Pons (tissue), 1 donor: ENCODE measurements around the gene CNTNAP5.

ENCODE experiments used
- DNase-seq: peaks from one replicate; pipeline ENCODE4 v3.0.0-alpha.2; 2016; ENCODE audit warnings: low spot score

The CNTNAP5 gene

DNA sequence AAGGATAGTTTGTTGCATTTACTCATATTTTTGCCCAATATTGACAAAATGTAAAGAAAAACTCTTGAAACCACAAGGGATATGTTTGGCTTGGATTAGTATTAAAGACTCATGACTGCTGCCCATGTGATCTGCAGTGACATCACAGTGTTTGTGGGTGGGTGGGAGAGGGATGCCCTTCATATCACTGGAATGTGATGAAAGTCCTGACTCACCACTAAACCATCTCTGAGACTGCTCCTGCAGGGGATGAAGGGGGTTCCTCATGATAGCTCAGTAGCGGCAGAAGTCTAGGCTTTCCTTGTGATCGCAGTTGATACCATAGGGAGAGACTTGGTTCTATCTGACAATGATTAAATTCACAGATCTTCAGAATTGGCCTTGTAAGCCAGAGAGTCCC lies 451.2 kb downstream of the CNTNAP5 start:
- no peak for DNase-seq

DNA sequence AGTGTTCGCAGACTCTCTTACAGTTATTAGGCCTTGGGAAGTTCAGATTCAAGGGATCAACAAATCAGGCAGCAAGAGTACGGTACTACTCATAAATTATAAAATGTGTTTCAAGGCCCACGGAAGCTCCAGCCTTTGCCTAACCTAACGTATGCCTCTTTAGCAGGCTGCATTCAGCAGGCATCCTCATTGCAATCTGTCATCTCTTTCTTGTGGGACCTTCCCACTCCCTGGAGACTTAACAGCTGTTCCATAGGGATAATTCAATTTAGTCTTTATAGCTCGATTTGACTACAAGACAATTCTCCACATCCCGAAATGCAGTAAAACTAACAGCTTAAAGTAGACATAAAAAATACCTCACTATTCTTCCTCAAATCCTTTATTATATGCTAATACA lies 453.7 kb downstream of the CNTNAP5 start:
- DNase-seq, result no peak

DNA sequence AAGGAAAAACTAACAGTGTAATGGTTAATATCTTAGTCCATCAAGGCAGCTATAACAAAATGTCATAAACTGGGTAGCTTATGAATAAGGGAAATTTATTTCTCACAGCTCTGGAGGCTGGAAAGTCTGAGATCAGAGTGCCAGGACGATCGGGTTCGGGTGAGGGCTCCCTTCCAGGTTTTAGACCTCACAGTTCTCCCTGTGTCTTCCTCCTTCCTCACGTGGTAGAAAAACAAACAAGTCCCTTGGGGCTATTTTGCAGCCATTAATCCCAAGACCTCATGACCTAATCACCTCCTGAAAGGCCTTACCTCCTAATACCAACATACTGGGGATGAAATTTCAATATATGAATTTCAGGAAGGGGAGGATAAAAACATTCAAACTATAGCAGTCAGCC lies 455.9 kb downstream of the CNTNAP5 start:
- DNase-seq, result no peak

DNA sequence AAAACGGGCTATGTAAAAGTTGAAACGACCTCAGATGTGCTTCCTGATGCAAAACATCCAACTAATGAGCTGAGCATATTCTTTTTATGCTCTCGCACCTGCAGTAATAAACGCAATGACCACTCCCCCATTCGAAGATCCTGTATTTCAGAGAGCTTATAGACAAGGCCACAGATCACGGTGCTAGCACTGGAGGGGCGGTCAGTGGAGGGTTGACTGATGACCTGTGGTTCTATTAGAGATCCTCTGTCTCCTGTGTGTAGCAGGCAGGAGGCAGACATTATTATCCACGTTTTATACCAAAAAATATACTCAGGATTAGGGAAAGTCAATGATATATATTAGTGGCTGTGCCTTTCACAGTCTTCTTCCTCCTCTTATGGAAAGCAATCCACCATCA lies 457.0 kb downstream of the CNTNAP5 start:
- no peak for DNase-seq

DNA sequence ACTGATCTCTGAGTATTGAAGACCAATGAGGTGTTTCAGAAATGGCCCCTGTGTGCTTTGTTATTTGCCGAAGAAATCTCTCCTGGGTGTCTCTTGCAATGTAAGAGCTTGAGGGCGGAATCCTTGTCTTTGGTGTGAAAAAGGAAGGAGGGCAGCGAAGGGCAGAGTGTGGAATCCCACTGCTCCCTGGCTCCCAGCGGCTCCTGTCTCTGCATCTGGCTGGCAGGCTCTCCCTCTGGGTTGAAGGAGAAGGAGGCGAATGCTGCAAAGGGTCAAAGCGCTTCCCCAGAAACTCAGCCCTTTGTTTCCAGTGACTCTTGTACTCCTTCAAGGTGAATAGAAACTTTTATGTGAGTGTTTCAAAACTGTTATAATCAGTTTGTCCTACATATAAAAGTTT lies 457.5 kb downstream of the CNTNAP5 start:
- no peak for DNase-seq

DNA sequence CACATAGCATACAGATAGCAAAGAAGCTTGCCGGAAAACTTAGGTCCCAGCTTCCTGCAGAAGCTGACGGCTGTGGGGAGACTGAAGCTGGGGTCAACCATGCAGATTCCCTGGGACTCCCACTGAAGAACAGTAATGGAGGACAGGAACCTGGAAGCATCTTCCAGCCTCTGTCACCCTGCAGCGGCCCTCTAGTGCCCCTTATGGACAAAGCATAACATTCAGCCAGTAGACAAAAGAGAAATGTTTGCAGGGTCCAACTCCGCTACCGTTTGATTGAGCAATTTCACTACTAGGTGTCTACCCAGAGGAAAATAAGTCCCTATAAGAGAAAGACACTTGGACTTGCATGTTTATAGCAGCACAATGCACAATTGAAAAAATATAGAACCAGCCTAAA lies 460.6 kb downstream of the CNTNAP5 start:
- DNase-seq, result no peak

DNA sequence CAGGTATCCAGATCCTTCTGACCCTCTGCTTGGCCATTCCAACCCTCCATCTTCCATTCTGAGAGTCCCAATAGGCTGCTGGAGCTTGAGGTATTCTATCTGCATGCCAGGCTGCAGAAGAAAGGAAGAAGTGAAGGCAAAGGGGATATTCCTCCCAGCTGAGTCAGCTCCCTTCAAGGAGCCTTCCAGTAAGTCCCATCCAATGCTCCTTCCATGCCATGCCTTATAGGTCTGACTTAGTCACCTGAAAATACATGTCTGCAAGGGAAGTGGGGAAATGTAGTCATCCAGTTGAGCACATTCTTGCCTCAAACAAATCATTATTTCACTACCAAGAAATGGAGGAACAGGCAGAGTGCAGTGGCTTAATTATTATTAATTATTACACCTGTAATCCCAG lies 464.6 kb downstream of the CNTNAP5 start:
- no peak for DNase-seq

DNA sequence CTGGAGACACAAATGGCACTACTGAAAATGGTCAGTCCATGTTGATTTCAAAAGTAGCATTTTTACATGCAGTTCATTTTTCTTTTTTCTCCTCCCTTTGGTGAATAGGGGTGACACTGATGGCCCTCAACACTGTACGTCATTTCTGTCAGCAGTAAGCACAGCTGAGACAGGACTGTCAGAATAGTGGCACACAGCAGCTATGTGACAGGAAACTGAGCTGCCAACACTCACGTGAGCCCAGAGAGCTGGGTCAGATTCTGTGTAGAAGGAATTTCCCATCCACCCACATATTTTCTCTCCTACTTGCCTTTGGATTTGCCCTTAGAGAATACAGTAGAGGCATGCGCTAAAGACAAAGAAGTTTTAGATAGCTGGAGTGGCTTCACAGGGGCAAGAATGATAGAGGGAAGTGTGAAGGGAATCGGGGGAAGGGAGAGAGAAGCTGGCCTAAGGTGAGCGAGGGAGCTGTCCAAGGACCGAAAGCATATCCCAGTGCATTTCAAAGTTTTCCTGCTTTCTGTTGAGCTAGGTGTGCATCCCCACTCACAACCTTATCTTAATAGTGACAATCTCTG lies 476.6 kb downstream of the CNTNAP5 start:
- no peak for DNase-seq

DNA sequence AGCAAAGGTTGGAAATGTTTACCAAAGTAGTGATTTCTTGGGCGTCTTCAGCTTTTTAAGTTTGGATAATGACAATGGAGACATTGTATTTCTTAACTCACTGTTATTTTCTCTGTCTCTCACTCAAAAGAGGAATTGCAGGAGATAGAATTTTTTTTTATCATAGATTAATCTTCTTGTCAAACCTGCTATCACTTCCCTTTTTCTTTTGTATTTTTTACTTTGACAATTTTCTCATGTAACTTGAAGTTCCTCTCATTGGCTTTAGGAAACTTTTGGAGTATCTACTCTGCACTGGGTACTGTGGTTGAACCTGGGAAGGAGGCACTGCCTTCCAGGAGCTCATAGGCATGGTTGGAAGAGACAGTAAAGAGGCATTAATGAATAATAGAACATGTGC lies 489.1 kb downstream of the CNTNAP5 start:
- DNase-seq, result no peak

DNA sequence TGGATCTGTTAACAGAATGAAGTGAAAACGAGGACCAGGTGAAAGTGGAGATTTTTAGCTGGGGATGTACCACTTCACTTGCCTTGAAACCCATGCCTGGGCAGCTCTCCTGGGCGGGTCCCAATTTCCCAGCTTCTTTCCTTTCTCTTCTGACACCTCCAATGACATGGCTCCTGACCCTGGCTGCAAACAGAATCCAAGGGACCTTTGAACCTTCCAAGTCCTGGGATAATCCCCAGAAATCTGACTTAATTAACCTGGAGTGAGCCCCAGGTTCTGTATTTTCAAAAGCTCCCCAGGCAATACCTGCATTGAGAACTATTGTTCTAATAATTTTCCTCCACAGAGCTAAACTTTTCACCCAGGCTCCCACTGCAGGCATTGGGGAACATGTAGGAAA lies 495.9 kb downstream of the CNTNAP5 start:
- no peak for DNase-seq

DNA sequence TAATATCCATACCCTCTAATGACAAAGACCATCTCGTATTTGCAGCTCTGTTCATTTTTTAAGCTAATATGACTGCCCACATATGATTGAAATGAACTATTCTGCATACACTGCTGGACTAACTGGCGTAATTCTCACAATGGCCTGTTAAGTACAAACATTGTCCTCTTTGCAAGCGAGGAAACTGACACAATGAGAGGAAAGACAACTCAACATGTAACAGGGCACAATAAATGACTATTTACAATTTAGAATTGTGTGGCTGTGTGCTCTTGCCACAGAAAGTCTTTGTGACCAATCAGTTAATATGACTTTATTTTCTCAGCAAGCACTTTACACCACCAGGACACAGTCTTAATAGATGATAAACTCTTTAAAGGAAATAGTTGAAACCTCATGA lies 498.0 kb downstream of the CNTNAP5 start:
- DNase-seq, result peak; percentile 66

DNA sequence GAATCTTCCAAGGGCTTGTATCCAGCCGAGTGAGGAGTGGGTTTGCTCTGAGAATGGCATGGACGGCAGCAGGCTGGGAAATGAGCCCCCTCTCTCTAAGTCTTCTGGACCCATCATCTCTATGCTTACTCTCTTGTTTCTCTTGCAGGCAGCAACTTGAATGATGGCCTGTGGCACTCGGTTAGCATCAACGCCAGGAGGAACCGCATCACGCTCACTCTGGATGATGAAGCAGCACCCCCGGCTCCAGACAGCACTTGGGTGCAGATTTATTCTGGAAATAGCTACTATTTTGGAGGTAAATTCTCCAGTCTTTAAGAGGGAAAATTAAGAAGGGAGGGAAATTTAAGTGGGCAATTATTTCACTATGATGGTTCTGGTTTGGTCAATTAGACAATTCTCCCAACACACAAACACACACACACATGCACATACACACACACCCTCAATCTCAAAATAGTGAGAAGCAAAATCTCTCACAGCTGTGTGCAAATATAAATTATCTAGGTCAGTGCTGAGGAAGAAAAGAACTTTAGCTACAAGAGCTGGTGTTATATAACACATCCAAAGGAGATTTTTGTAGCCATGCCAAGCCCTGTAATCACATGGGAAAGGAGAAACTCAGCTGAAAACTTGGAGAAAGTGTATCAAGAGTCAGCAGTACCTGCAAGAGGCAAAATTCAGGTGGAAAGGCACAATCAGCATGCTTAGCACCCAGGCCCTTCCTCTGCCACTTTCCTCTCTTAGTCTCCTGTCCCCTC lies 499.2 kb downstream of the CNTNAP5 start:
- DNase-seq, result no peak

DNA sequence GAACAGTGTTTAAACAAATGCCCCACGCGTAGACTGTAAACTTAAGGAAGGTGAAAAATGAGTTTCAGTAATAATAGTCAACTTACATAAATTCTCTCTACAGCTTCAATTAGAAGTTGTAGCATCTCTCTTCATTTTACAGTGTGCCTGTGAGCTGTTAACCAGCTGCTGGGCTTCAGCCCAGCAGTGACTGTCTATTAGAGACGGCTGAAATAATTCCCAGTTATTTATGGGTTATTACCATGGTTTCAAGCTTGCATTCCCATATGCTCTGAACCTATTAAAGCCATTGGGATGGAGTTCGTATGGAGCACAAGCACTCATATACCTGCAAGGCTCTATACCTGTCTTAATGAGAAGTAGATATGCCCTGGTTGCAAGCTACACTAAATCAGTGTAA lies 501.1 kb downstream of the CNTNAP5 start:
- no peak for DNase-seq

DNA sequence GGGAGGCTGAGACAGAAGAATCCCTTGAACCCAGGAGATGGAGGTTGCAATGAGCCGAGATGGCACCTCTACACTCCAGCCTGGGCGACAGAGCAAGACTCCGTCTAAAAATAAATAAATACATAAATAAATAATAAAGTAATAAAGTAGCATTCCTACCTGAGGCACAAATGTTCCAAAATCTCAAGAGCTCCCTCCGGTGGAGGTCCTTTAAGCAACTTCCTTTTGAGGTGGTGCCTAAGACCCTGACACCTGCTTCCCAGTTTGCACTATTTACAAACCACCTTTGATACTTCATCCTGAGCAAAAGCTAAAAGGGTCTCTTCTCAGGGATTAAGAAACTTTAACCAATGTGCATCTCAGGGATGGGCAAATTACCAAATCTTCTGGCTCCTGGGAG lies 505.1 kb downstream of the CNTNAP5 start:
- no peak for DNase-seq

DNA sequence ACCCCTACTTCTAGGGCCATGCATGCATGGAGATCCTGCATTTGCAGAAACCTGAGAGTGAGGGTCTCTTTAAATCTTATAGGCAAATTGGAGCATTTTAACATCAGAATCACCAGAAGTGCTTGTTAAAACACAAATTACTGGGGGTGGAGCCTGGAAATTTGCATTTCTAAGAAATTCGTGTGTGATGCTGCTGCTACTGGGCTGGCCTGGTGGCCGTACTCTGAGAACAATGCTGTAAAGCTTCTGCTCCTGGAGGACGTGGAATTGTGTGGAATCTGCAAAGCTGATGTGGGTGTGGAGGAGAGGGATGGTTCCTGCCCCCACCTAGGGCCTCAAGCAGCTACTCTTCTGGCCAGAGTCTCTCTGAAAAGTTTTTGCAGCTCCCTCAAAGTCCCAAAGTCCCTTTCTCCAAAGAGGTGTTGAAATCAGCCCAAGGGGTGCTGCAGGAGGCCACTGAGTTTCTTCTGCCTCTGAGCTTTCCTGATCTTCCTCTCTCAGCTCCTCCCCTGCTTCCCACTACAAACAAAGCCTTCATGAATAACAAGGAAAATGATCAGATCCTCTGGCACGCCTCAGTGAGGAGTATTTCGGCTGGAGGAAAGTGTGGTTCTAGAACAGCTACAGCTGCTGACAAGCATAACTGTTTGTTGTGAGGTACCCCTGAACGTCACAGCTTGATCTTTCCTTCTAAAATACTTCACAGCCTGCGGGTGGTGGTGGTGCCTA lies 508.3 kb downstream of the CNTNAP5 start:
- DNase-seq, result no peak

DNA sequence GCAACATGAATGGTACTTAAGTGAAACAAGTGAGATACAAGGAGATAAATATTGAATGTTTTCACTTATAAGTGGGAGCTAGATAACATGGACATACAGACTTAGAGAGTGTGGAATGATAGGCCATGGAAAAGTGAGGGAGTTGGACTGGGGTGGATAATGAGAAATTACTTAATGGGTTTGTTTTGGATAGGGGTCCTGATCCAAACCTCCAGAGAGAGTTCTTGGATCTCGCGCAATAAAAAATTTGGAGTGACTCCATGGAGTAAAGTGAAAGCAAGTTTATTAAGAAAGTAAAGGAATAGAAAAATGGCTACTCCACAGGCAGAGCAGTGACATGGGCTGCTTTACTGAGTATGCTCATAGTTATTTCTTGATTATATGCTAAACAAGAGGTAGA lies 508.9 kb downstream of the CNTNAP5 start:
- no peak for DNase-seq

DNA sequence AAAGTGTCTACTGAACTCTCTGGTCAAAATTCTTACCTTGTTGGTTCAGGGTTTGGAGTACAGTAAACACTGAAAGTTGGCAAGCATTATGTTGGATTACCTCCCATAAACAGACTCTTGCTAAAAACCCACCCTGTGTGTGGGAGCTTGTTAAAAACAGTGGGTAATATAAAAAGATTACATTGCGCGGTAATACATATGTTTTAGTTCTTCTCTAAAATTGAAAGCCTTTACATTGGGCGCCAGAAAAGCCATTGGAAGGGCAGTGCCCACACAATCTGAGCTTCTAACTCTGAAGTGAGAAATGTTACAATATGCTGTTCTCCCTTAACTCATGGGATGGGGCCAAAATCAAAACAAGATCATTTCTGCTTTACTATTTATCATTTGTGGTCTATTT lies 510.7 kb downstream of the CNTNAP5 start:
- DNase-seq, result no peak

DNA sequence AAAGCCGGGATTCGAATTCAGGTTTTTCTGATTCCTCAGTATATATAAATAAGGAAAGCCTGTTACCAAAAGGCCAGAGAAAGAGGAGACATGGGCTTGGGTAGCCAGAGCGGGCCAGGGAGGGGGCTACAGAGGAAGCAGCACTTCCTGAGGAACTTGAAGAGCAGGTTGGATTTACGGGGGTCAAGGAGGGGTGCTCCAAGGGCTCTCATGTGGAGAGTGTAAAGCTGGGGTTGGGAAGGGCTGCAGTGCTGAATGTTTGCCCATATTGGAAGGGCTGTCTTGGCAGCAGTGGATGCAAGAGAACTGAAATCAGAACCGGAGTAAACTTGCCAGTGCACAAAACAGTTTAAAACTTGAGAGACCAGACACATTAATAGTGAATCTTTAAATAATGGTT lies 511.5 kb downstream of the CNTNAP5 start:
- no peak for DNase-seq

DNA sequence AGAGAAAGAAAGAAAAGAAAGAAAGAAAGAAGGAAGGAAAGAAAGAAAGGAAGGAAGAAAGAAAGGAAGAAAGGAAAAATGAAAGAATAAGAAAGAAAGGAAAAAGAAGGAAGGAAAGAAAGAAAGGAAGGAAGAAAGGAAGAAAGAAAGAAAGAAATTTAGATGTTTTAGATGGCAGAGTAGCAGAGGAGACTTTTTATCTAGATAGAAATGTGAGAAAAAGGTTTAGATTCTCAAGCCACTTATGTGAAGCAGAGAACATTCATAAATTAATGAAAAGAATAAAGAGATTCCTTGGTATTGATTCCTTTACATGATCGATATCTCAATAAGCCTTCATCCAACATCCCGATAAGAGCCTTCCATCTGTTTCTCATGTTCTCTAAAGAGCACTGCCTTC lies 513.5 kb downstream of the CNTNAP5 start:
- no peak for DNase-seq

DNA sequence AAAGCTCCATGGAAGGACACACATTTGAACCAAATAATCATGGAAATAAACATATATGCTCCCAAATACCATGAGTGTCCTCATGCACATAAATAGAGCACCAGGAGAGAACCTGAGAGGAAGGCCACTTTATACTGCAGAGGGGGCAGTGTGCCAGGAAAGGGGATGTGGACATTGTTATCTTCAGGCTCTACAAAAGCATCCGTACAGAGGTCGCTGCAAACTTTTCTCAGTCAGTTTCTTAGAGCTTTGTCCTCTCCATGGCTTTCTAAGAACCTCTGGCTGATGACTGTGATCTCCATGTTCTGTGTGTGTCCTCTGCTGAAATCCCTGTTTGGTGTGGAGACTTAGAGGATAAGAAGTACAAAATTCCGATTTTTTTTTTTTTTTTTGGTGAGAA lies 515.7 kb downstream of the CNTNAP5 start:
- no peak for DNase-seq

DNA sequence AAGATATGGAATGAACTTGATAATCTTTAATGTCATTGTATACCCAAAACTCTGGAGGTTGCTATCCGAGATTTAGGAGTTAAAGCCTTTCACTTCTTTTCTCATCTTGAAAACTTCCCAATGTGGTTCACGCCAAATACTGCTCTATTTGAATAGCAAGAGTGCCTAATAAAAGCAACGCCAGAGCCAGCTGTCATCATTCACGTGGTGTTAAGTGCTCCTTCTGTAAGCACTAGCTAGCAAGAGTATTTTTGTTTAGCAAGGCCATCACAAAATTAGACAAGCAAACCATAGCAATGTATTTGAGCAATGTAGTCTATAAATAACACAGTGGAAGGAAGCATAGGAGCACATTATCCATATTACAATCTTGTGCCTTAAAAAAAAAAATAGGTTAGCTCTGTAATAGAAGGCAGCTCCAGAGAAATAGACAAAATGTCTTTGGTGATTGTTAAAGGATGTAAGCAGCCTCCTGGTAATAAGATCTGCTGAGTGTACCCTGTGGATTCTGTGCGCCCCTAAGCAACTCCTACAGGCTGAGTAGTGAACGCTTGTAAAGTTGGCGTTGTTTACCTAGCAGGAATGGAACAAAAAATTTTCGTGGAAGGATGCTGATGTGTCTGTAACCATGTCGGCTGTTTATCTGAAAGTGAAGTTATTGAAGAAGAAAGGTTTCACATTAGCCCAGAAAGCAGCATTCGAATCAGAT lies 518.0 kb downstream of the CNTNAP5 start:
- DNase-seq, result no peak

DNA sequence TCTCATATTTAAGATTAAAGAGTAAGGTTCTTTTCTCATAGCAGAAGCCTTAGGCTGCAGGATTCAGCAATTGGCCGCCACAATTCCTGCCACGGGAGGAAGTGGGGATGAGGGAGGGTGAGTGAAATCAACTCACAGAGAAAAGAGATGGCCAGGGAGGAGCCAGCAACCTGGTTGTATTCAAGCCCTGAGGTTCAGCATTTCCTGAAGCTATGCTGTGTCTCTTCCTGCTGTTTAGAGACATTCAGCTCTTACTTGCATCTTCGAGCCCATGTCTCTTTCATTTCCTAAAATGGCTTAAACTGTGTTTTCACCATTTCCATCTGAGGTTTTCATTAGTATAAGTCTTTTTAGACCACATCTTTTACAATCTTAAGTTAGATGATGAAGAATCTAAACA lies 522.6 kb downstream of the CNTNAP5 start:
- DNase-seq, result no peak
